ENCODE results near the gene LAMTOR3. TPM values are rescaled to one million over a fixed set of nuclear protein-coding genes. Genes with fewer than 3 reads are reported as not detected.

The LAMTOR3 gene, protein sequence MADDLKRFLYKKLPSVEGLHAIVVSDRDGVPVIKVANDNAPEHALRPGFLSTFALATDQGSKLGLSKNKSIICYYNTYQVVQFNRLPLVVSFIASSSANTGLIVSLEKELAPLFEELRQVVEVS
- total RNA-seq (23.4 and 24.1 TPM in 2 replicates), polyA plus RNA-seq (68.1 and 95.5 TPM in 2 replicates), polyA minus RNA-seq (ENCODE audit: low replicate concordance) (1.6 and 3.6 TPM in 2 replicates)
- polyA plus RNA-seq (2012), result 29.6 and 39.2 TPM in 2 replicates

DNA sequence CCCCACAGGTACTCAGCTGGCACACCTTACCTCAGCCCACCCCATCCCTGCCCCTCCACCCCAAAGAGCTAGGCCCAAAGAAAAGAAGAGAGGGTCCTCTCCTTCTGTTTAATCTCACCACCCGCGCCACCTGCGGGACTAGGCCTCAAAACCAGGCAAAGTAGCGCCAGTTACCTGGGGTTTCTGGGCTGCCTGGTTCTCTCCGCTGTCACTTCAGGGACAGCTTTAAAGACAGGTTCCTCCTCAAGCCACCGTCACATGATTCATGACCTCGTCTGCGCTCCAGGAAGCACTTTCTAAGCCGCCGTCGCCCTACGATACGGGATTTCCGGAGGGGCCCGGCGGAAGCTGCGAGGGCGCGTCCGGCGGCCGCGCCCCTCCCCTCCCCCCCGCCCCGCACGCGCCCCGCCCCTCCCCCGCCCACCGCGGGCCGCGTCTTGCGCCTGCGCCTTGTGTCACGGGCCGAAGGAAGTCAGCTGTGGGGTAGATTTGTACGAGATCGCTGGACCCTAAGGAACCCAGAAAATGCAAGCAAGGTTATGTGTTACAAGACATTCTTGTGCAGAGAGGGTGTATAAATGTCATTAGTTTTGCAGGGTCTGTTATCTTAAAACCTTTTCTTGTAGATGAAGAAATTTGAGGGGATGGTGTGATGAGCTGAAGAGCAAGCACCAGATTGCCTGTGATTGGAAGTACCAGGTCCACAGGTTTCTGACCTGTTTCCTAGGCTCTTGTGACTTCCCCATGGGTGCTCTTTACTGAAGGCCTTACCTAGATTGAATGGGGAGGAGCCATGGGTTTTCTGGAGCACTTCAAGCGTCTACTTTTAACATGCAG, at the start of gene LAMTOR3:
LAMTOR3 (minus strand) TSS at position 267 of the 837 bp plus-strand sequence. CDS start 464 bp downstream, outside the sequence.
- DNase-seq (ENCODE audit: low read depth in 2 of 2), result peak; percentile 88 to 91
- Histone ChIP-seq H3K36me3 (ENCODE audit: control insufficient read depth, insufficient read depth, low read length) (peaks cover 2% of the 10 kb centered on the region), H2AFZ (ENCODE audit: low read length) (peak within 1 kb of the TSS; percentile 90), H3K4me1 (ENCODE audit: control insufficient read depth, extremely low read depth, insufficient read depth, low read length) (no peaks in the 10 kb centered on the region), H3K27ac (ENCODE audit: insufficient read depth, low read length) (peak within 1 kb of the TSS; percentile 84), H4K20me1 (ENCODE audit: control insufficient read depth, extremely low read depth, insufficient read depth, low read length) (no peaks in the 10 kb centered on the region), H3K27me3 (ENCODE audit: control insufficient read depth, insufficient read depth, low read length) (no peaks in the 10 kb centered on the region), H3K79me2 (ENCODE audit: control insufficient read depth, insufficient read depth, low read length) (peaks cover 40% of the 10 kb centered on the region), H3K4me2 (ENCODE audit: extremely low read depth, insufficient read depth, low read length) (peak within 1 kb of the TSS; percentile 92), H3K9me3 (ENCODE audit: control insufficient read depth, insufficient read depth, low read depth, low read length) (no peaks in the 10 kb centered on the region), H3K4me3 (replicated peaks in 1 of 4; ENCODE audit: control extremely low read depth in 1 of 4, insufficient read depth in 1 of 4, low read depth in 3 of 4, low read length in 4 of 4) (peak within 1 kb of the TSS; percentile 78 to 94 (median 88)), H3K9ac (ENCODE audit: insufficient read depth, low read length) (peak within 1 kb of the TSS; percentile 77)
- TF ChIP-seq EZH2 (IDR thresholded peaks at IDR 0.05; ENCODE audit: low read length, missing control alignments), result no peak
- TF ChIP-seq, protein P1, sequence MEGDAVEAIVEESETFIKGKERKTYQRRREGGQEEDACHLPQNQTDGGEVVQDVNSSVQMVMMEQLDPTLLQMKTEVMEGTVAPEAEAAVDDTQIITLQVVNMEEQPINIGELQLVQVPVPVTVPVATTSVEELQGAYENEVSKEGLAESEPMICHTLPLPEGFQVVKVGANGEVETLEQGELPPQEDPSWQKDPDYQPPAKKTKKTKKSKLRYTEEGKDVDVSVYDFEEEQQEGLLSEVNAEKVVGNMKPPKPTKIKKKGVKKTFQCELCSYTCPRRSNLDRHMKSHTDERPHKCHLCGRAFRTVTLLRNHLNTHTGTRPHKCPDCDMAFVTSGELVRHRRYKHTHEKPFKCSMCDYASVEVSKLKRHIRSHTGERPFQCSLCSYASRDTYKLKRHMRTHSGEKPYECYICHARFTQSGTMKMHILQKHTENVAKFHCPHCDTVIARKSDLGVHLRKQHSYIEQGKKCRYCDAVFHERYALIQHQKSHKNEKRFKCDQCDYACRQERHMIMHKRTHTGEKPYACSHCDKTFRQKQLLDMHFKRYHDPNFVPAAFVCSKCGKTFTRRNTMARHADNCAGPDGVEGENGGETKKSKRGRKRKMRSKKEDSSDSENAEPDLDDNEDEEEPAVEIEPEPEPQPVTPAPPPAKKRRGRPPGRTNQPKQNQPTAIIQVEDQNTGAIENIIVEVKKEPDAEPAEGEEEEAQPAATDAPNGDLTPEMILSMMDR (conservative IDR thresholded peaks at IDR 0.05 in 1 of 2, IDR thresholded peaks at IDR 0.05 in 1 of 2; ENCODE audit: low read depth in 1 of 2, low read length in 2 of 2), result no peak

DNA sequence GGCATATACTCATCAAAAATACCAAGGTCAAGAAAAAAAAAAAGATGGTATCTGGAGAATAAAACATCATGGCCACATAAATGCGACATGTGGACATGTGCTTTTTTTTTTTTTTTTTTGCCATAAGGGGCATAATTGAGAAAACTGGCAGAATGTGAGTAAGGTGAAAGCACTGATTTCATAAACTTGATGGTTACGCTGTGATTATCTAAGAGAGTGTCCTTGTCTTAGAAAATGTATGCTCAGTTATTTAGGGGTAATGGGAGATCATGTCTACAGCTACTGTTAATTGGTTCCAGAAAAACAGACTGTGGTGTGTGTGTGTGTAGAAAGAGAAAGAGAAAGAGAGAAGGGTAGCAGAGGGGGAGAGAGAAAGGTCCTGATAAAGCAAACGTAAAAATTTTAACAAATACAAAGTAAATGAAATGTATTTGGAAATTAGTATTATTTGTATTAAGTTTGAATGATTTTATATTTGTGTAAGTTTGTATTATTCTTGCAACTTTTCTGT, 44.1 kb upstream of the LAMTOR3 start:
- H3K9ac ChIP-seq (ENCODE audit: insufficient read depth, low read length), result no peak overlapping the region
- no peak overlapping the region for H3K4me3 ChIP-seq (replicated peaks in 1 of 4; ENCODE audit: control extremely low read depth in 1 of 4, insufficient read depth in 1 of 4, low read depth in 3 of 4, low read length in 4 of 4)
- peaks cover 63% of the 10 kb centered on the region for H3K79me2 ChIP-seq (ENCODE audit: control insufficient read depth, insufficient read depth, low read length)
- H3K9me3 ChIP-seq (ENCODE audit: control insufficient read depth, insufficient read depth, low read depth, low read length), result no peaks in the 10 kb centered on the region
- no peak overlapping the region for H2AFZ ChIP-seq (ENCODE audit: low read length)
- TF ChIP-seq EZH2 (IDR thresholded peaks at IDR 0.05; ENCODE audit: low read length, missing control alignments), result no peak
- TF ChIP-seq, protein P1 (conservative IDR thresholded peaks at IDR 0.05 in 1 of 2, IDR thresholded peaks at IDR 0.05 in 1 of 2; ENCODE audit: low read depth in 1 of 2, low read length in 2 of 2), result no peak
- H3K36me3 ChIP-seq (ENCODE audit: control insufficient read depth, insufficient read depth, low read length), result no peaks in the 10 kb centered on the region
- H3K4me1 ChIP-seq (ENCODE audit: control insufficient read depth, extremely low read depth, insufficient read depth, low read length), result no peaks in the 10 kb centered on the region
- H3K27ac ChIP-seq (ENCODE audit: insufficient read depth, low read length), result no peak overlapping the region
- no peaks in the 10 kb centered on the region for H4K20me1 ChIP-seq (ENCODE audit: control insufficient read depth, extremely low read depth, insufficient read depth, low read length)
- no peaks in the 10 kb centered on the region for H3K27me3 ChIP-seq (ENCODE audit: control insufficient read depth, insufficient read depth, low read length)
- no peak for DNase-seq (ENCODE audit: low read depth in 2 of 2)
- H3K4me2 ChIP-seq (ENCODE audit: extremely low read depth, insufficient read depth, low read length), result no peak overlapping the region

- Histone ChIP-seq H4K20me1 (ENCODE audit: control insufficient read depth, extremely low read depth, insufficient read depth, low read length) (no peaks in the 10 kb centered on the region), H3K36me3 (ENCODE audit: control insufficient read depth, insufficient read depth, low read length) (no peaks in the 10 kb centered on the region)
- peak in 1 of 2 donors; percentile 47 for DNase-seq (ENCODE audit: low read depth in 2 of 2)
These were observed 40.7 kb upstream of the LAMTOR3 start for GRCh38 chr4:99934891-99935290.

More at GRCh38 chr4:99934891-99935290, 40.7 kb upstream of the LAMTOR3 start:
- Histone ChIP-seq H2AFZ (ENCODE audit: low read length) (no peak overlapping the region), H3K4me3 (replicated peaks in 1 of 4; ENCODE audit: control extremely low read depth in 1 of 4, insufficient read depth in 1 of 4, low read depth in 3 of 4, low read length in 4 of 4) (no peak overlapping the region), H3K79me2 (ENCODE audit: control insufficient read depth, insufficient read depth, low read length) (peaks cover 64% of the 10 kb centered on the region), H3K9ac (ENCODE audit: insufficient read depth, low read length) (no peak overlapping the region), H3K27ac (ENCODE audit: insufficient read depth, low read length) (no peak overlapping the region), H3K4me1 (ENCODE audit: control insufficient read depth, extremely low read depth, insufficient read depth, low read length) (no peaks in the 10 kb centered on the region), H3K9me3 (ENCODE audit: control insufficient read depth, insufficient read depth, low read depth, low read length) (no peaks in the 10 kb centered on the region), H3K4me2 (ENCODE audit: extremely low read depth, insufficient read depth, low read length) (no peak overlapping the region), H3K27me3 (ENCODE audit: control insufficient read depth, insufficient read depth, low read length) (no peaks in the 10 kb centered on the region)
- no peak for TF ChIP-seq EZH2 (IDR thresholded peaks at IDR 0.05; ENCODE audit: low read length, missing control alignments)
- TF ChIP-seq, protein P1 (conservative IDR thresholded peaks at IDR 0.05 in 1 of 2, IDR thresholded peaks at IDR 0.05 in 1 of 2; ENCODE audit: low read depth in 1 of 2, low read length in 2 of 2), result no peak
